NCI-H1417 (cell line): ENCODE measurements around the gene COX17.

ENCODE experiments used
- DNase-seq, 3 experiments: peaks; one replicate each; lab custom pipeline; 2025; lab: John Stamatoyannopoulos, UW

The COX17 gene

GRCh38 chr3:119673875-119674274 lies 3.3 kb downstream of the COX17 start:
- DNase-seq = no peak

GRCh38 chr3:119672776-119673175 lies 4.4 kb downstream of the COX17 start:
- no peak for DNase-seq

DNA sequence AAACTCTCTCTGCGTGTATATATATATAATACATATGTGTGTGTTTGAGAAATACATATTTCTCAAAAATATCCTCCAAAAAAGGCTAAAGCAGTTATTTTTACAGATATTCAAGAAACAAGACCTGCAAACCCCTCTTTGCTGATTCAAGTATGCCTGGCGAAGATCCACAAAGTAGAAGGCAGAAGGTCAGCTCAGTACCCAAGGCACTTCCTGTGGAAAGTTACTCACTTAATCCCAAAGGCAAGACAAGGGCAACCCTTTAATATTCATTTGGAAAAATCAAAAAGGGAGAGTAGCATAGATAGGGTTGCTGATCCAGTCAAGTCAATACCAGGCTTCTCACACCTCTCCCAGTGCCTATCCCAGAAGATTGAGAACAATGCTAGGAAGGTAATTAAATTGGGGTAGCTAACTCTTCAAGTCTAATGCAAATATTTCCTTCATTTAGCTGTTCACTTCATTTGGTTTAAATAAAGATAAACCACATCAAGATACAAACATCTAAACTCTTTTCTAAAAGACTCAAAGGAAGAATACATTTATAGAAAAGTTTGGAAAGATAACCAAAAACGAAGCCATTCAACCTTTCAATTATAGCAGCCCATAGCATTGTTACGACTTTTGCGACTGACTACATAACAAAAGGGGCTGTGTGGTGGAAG lies 7.2 kb downstream of the COX17 start:
- no peak for DNase-seq

DNA sequence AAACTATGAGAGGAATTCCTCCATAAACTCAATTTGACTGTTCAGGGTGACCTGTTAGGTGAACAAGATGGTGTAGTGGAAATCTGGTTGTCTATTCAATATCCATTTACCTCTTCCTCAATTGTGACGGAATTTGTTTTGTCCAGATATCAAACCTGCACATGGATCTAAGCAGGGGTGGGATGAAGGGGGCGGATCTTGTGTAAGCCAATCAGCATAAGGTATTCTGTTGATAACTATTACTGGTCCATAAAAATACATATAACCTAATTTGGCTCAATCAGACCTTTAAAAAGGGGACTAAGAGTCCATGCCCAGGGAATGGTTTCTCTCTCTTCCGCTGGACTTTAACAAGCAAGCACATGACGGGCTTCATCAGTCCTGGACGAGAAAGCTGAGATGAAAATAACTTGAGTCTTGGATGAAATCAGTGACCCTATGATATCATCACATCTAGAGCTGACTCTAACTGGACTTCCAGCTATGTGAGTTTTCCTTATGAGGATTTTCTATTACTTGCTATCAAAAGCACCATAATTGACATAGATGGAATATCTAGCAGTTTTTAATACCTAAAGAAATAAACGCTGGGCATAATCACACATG lies 11.1 kb downstream of the COX17 start:
- no peak for DNase-seq

- no peak for DNase-seq
Measured at GRCh38 chr3:119664850-119665379, 12.3 kb downstream of the COX17 start.

DNA sequence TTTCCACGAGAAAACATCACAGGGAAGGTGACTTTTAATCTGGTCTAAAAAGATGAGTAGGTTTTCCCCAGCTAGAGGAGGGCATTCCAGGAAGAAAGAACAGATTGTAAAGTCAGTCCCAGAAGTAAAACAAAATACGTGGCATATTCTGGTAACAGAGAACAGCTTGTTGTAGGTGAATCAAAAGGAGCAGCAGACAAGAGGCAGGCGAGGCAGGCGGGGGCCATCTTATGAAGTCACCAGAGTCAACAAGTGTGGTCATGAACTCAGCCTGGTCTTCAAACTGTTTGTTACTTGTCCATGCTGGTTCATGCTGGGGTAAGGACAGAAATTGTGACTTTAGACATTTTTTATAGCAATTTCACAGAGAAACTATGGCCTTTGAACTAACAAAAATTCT lies 12.8 kb downstream of the COX17 start:
- DNase-seq = no peak

DNA sequence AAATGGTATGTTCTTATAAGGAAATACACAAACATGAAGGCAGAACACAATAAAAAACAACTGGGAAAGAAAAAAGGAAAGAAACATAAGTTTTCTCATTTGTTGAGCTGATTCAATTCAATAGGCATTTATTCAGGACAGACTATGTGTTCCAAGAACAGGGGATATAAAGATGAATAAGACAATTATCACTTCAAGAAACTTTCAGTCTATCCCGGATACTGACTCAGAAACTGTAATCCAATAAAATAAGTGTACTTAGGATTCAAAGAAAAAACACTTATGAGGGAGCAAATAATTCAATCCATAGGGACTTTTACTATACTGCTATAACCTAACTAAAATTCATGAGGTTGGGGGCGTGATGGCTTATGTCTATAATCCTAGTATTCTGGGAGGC lies 13.3 kb downstream of the COX17 start:
- DNase-seq = no peak

- DNase-seq = no peak
Measured at GRCh38 chr3:119662604-119663373, 14.4 kb downstream of the COX17 start.

DNA sequence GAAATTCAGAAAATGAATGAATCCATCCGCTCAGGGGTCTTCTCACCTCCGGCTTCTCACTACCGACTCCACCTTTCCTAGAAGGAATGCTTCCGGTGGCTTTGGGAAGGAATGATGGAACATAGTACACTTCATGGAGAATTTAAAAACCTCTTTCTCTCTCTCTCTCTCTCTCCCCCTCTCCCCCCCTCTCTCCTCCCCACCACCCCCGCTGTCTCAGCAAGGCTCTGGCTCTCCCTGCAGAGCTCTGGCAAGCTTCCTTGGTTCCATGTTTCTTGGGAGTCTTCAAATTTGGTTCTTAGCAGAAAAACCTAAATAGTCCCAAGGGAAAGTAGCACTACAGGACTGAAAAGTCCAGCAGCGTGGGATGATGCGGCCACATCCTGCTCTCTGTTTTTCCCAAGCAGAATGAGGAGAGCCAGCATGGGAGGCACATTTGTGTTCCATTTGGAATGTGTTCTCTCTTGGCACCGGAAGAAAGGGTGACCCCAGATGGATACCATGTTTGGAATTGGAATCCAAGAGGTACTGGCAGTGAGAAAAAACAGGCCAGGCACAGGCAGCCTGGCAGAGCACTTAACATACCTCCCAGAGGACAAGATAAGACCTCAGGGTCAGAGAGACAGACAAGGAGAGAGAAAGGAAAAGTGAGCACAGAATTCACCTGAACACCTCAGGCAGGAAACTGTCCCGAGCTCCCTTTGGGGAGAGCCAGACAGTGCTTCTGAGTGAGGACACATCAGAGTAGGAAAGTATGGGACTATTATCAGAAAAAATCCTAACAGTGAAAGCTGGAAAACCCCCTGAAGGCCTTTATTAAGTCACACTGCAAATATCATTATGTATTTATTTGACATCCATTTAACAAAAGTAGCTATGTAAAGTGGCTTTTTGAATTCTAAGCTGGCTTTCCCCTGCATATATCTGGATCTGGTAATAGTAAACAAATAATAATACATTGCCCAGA lies 16.4 kb downstream of the COX17 start, which contains the start of gene POPDC2:
TSS of gene POPDC2 (minus strand) at position 116 of the 967 bp plus-strand sequence. CDS start 166 bp downstream, outside the sequence.
- DNase-seq = peak in 1 of 3 experiments; percentile 30

- no peak for DNase-seq
Measured at GRCh38 chr3:119659606-119660291, 17.5 kb downstream of the COX17 start.

DNA sequence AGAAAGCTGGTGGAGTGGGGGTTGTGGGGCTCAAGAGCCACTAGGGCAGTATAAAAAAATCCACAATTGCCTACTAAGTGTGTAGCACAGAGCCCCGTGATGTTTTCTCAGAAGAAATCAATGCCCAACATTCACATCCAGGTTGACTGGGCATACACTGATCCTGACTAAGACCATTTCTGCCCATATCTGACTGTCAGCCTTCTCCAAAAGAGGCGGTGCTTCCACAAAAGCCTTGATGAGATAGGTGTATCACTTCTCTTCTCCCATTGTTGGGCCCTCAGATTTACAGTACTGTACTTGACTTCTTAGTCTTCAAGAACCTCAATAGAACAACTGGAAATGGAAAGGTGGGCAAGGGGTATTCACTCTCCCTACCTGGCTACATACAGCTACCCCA lies 18.2 kb downstream of the COX17 start:
- DNase-seq = no peak

DNA sequence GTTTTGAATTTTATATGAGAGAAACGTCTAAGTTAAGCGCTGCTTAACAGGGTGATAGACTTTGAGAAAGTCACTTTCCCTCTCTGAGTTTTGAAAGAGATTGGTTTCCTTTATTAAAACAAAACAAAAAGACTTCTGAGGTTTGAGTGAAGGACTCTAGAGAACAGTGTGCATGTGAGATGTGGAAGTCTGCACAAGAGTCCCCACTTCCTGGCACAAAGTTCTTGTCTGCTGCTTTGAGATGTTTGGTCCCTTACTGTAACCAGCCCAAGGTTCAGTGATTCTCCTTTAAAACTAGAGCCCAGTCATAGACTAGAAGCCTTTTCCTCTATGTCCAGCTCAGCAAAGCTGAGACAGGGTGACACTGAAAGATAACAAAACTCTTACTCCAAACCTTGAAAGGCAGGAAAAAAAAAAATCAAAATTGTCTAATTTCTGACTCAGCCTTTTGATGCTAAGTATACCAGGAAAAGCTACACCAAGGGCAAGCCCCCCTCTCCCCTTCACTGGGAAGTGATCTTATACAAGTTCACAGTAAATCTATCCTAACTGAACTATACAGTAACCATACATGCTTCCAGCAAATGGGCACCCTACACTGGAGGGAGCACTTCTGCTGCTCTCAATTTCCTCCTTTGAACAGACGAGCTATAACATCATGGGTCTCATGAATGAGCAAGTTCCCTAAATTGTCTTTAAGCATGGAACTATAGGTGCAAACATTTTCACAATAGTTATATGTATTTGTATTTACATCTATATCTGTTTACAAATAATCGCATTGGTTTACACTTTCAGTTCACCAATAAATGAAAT lies 19.1 kb downstream of the COX17 start:
- DNase-seq = no peak

DNA sequence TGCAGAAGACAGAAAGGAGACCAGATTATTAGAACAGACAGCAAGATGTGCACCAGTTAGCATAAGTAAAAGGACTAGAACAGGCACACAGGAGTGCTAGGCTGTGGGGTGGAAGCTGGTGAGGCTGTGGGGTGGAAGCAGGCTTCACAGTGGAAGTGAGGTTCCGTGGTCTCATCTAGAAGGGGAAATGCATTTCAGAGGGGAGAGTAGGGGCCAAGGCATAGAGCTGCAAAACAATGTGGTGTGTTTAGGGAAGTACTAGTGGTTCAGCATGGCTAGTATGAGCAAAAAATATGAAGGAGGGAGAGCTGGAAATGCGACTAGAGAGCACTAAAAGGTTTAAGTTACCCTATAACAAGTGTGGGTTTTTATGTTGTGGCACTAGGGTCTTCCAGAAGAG lies 23.3 kb downstream of the COX17 start:
- no peak for DNase-seq

DNA sequence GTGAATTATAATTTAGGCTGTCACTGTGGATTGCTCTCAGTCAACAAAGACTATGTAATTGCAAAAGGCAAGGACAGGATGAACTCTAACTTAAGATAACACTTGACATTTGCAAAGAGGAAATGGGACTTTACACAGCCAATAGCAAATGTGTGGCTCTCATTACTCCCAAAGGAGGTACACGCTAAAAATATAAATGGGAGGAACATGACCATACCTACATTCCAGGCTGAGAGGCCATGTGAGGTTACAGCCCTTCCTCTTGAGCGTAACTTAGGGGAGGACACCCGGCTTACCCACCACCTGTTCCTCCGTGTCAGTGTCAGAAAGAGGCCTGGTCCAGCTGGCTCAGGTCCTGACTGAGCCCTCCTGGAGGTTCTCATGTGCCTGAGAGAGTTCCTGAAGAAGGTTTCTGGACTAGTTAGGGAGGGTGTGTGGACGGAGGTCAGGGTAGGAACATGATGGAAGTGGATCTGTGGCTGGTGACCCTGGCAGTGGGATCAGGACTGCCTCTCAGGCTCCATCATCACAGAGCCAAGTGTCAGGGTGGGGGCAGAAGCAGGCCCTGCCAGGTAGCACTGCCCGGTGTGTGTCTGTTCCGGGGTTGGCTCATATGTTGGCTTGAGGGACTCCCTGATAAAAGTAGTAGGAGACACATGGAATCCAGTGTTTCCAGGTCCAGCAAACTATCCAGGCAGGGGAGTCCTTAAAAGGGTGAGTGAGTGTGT lies 24.7 kb downstream of the COX17 start:
- DNase-seq = no peak

DNA sequence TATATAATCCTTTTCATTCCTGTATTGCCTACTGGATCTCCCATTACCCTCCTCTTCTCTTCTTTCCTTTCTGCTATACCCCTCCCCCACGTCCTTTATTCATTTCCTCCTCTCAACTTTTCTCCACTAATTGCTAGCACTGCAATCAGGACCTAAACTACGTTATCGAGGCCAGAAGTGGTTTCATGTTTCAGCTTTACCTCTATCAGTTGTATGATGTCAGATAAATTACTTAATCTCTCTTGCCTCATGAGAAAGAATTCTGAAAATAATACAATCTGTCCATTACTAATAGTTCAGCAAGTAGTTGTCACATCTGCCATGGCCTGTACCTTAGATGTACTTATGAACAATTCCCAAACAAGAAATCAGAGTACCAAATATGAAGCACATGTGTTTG lies 27.4 kb downstream of the COX17 start:
- peak in 1 of 3 experiments; percentile 6 for DNase-seq

DNA sequence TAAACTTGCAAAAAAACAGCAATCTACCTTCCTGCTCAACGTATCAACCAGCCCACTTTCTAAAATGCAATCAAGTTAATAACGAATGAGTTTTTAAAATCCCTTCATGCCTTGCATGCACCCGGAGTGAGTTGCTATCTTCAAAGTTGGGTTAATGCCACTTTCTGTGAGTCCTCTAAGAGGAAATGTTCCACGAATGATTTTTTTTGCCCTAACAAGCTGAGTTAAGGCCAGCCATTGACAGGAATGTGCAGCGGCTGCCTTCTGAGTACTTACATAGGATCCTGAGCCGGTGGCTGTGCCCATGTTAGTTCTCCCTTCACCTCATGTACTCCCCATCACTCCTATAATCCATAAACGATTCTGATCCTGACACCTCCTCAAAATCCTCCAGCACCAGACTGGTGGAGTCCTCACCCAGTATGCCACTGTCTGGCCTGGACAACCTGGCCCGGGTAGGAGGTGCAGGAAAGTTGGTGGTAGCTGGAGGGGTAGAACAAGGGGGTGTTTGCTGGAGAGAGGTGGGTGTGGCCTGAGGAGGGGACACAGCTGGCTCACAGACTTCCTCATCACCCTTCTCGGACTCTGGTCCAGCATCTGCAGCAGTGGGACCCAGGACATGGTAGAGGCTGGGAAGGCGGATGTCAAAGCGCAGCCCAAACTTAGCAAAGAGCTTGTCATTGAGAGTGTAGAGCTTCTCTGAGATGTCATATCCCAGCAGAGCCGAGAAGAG lies 29.2 kb downstream of the COX17 start:
- no peak for DNase-seq

- no peak for DNase-seq
Measured at GRCh38 chr3:119647171-119647570, 30.0 kb downstream of the COX17 start.

GRCh38 chr3:119645813-119646212 lies 31.4 kb downstream of the COX17 start:
- no peak for DNase-seq

DNA sequence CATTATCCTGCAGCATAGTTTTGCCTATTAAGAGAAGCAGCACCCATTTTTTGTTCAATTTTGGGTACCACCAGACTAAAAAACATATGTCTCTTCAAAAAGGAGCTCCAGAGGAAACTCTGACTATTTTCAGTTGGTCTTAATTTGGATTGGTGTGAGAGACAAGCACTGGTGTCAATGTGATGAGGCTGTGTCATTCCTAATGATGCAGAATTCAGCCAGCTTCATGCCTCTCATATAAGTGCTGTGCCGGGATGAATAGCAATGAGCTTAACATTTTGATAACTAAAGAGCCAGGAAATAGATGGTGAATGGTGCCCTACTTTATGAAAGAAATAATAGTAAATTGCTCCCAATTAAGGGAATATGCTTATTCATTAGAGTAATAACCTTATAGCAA lies 32.7 kb downstream of the COX17 start:
- DNase-seq = no peak
